Ovary (tissue), 9 donors: ENCODE results near the gene ODAD4. TPM values are rescaled to one million over a fixed set of nuclear protein-coding genes. Genes with fewer than 3 reads are reported as not detected.

ENCODE experiments used
- DNase-seq, 5 donors: peaks; one replicate each; pipeline ENCODE4 v3.0.0-alpha.2; 2019 to 2020
- H3K27ac ChIP-seq, 2 donors: fragments of 200-600 bp; one replicate each; pipeline versions ENCODE4 v1.5.1 to v1.8.0; 2019 to 2022
- H3K27me3 ChIP-seq: fragments of 200-600 bp; one replicate; pipeline ENCODE4 v1.8.0; 2022
- H3K36me3 ChIP-seq: fragments of 200-600 bp; sonication (generic); one replicate; pipeline ENCODE4 v1.5.1; 2019
- H3K4me1 ChIP-seq: one replicate; pipeline ENCODE4 v1.8.1; 2013; ENCODE audit warnings: mild to moderate bottlenecking, moderate library complexity; ENCODE audit not compliant: insufficient read depth
- H3K4me3 ChIP-seq: fragments of 200-600 bp; sonication (generic); one replicate; pipeline ENCODE4 v1.5.1; 2017
- H3K9me3 ChIP-seq, 2 donors: fragments of 200-600 bp in 1 of 2; sonication (generic) in 1 of 2; one replicate each; pipeline versions ENCODE4 v1.5.1 to v1.8.1; 2013 to 2019; ENCODE audit warnings: mild to moderate bottlenecking in 1 of 2, moderate library complexity in 1 of 2
- EP300 ChIP-seq: sonication (generic); formaldehyde crosslinking; IDR thresholded peaks from one replicate; pipeline ENCODE4 v1.6.1; 2017; ENCODE audit warnings: antibody characterized with exemption
- POLR2A ChIP-seq: fragments of 450-650 bp; IDR thresholded peaks from one replicate; pipeline ENCODE4 v1.6.1; 2017; ENCODE audit warnings: antibody characterized with exemption, mild to moderate bottlenecking, moderate library complexity
- WGBS, 3 donors: extraction: QIAGEN DNeasy Blood & Tissue Kit in 1 of 3; methylation state at CpG; one replicate each; pipeline versions ENCODE4 v1.1.5 to v1.1.7; 2013 to 2017; 5-methylcytosine and 5-hydroxymethylcytosine counted together
- intact Hi-C, 4 donors: fragments of 100-400 bp; cut with DNase I; formaldehyde crosslinking; loops; one replicate each; pipeline versions ENCODE4 v1.11.0 to v1.15.1; 2022 to 2023
- polyA plus RNA-seq, 2 donors: library from polyadenylated mRNA; stranded (reverse); fragments of 200-250 nt in 1 of 2; fragments of 350-450 nt in 1 of 2; fragmentation: Illumina TruSeq in 1 of 2; extraction: RNeasy Lipid Tissue Mini Kit (QIAGEN cat#74804) in 1 of 2; gene quantifications; one replicate each; pipeline ENCODE4 v1.2.3, GENCODE V29; 2013 to 2014
- total RNA-seq, 7 donors: library from RNA; depleted of rRNA in 2 of 7; stranded (reverse); fragments of >200 nt in 2 of 7; fragmentation: NEBNext Ultra II Directional in 3 of 7; extraction: Animal tissue kit (Norgen Biotek cat#: 25700) in 3 of 7; gene quantifications; one replicate each; pipeline versions ENCODE4 v1.1.0 to v1.2.4, GENCODE V29; 2016 to 2023
- TF ChIP-seq, protein P1 (sequence below), 3 donors: fragments of 450-650 bp in 2 of 3; fragments of 200-600 bp in 1 of 3; IDR thresholded peaks; one replicate each; pipeline versions ENCODE4 v1.5.1 to v1.8.0; 2016 to 2022; ENCODE audit warnings: antibody characterized with exemption in 3 of 3, mild to moderate bottlenecking in 1 of 3
- donor health status: DM: no; HTN: no; CAD: no; lungs with moderate emphysema.
- donor health status: DM: no; HTN: no; CAD: no.
- donor health status: Bipolar disorder and iron deficiency.
- donor health status: DM: yes; HTN: yes; CAD: no.
- donor health status: DM: no; HTN: no; CAD: no.
- donor health status: DM: yes; HTN: yes; CAD: no.

ODAD4 gene
- total and polyA plus RNA-seq, 9 donors = 1.1 to 11.0 (median 2.1) TPM

DNA sequence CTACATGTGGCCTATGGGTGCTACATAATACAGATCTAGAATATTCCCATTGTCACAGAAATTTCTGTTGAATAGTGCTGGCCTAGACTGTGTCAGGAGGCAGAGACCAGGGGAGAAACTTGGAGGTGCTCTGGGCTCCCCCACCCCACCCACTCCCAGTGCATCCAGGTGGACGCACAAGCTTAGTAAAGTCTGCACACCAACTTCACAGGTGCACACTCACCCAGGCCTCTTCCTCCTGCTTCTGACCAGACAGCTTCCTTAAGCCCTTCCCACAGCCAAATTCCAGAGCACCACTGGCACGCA is 28.6 kb downstream of the ODAD4 start:
- no peaks in the 10 kb centered on the region for H3K27me3 ChIP-seq
- H3K9me3 ChIP-seq = no peaks in the 10 kb centered on the region
- DNase-seq = no peak
- H3K4me3 ChIP-seq = no peak overlapping the region
- no peak overlapping the region for H3K27ac ChIP-seq
- H3K4me1 ChIP-seq = peaks cover 2% of the 10 kb centered on the region
- intact Hi-C loops = no loop called here
- no peak for TF ChIP-seq POLR2A
- no peak for TF ChIP-seq EP300
- TF ChIP-seq, protein P1, sequence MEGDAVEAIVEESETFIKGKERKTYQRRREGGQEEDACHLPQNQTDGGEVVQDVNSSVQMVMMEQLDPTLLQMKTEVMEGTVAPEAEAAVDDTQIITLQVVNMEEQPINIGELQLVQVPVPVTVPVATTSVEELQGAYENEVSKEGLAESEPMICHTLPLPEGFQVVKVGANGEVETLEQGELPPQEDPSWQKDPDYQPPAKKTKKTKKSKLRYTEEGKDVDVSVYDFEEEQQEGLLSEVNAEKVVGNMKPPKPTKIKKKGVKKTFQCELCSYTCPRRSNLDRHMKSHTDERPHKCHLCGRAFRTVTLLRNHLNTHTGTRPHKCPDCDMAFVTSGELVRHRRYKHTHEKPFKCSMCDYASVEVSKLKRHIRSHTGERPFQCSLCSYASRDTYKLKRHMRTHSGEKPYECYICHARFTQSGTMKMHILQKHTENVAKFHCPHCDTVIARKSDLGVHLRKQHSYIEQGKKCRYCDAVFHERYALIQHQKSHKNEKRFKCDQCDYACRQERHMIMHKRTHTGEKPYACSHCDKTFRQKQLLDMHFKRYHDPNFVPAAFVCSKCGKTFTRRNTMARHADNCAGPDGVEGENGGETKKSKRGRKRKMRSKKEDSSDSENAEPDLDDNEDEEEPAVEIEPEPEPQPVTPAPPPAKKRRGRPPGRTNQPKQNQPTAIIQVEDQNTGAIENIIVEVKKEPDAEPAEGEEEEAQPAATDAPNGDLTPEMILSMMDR (IDR thresholded peaks at IDR 0.05) = no peak
- WGBS, 3 donors = 41 to 52% (median 43%) methylated on average over 2 of the region's 2 CpGs
- no peaks in the 10 kb centered on the region for H3K36me3 ChIP-seq

DNA sequence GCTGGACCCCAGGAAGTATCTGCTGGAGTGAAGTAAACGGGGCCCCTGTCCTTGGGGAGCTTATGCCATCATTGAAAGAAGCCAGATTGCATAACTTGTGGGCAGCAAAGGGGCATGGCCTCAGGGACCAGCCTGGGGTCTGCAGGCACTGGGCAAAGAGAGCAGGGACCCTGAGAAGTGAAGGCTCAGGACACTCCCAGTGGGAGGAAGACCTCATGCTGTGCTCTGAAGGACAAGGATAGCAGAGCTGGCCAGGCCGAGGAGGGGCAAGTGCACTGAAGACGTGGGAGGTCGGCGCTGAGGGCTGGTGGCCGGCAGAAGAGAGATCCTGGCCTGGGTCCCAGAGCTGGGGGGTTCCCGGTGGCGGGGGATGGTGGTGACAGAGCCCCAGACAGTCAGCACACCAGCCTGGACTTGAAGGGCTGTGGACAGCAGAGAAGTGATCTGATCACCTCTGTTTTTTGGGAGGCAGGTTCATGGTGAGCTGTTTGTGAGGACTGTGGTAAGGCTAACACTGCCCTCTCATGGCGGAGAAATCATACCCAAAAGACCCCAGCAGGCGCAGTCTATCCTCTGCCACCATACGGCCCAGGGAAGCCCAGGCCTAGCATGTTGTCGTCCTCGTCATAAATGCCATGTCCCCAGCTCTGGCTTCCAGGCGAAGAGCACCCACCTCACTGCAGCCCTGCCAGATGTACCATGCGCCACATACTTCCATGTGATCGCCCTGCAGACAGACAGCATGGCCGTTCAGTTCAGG is 29.1 kb downstream of the ODAD4 start:
- Histone ChIP-seq H3K36me3 (no peaks in the 10 kb centered on the region), H3K4me1 (peaks cover 2% of the 10 kb centered on the region), H3K9me3 (no peaks in the 10 kb centered on the region), H3K27ac (no peak overlapping the region), H3K4me3 (no peak overlapping the region), H3K27me3 (no peaks in the 10 kb centered on the region)
- intact Hi-C loops = loop anchor here in 3 of 4 donors (5.0 to 10.0 kb wide), 2 partner anchors 155 to 158 kb away; partner anchors contain the start of gene DHX58 (in 1 of the 3)
- 33 to 40% (median 36%) methylated on average over 17 of the region's 17 CpGs for WGBS, 3 donors
- TF ChIP-seq, protein P1 (IDR thresholded peaks at IDR 0.05) = peak in 1 of 3 donors; percentile 20
- no peak for TF ChIP-seq EP300
- peak in 2 of 5 donors; percentile 39 to 49 for DNase-seq

DNA sequence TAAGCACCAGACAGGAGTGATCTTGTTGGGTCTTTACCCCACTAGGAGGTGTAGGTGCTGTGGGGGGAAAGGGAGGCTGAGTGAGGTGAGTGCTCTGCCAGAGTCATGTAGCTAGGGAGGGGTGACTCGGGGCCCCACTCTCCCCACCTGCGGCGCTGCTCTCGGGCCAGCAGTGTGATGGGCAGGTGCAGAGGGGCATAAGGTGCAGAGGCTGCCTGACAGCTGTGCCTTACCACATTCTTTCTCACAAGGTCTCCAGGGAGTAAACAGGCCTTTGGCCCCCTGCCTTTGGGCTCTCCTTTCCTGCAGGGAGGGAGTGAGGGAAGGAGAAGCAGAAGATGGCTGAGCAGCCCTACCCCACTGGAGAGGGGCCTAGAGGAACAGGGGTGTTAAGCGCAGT is 31.7 kb downstream of the ODAD4 start:
- Histone ChIP-seq H3K27me3 (no peaks in the 10 kb centered on the region), H3K9me3 (no peaks in the 10 kb centered on the region), H3K4me3 (no peak overlapping the region), H3K4me1 (peaks cover 6% of the 10 kb centered on the region), H3K36me3 (no peaks in the 10 kb centered on the region), H3K27ac (no peak overlapping the region)
- no peak for DNase-seq
- TF ChIP-seq, protein P1 (IDR thresholded peaks at IDR 0.05) = no peak
- TF ChIP-seq EP300 = no peak
- no peak for TF ChIP-seq POLR2A
- intact Hi-C loops = loop anchor here (2.0 to 10.0 kb wide), 3 partner anchors 153 to 155 kb away; partner anchors contain the start of gene DHX58 (in 1 of the 4)
- WGBS, 3 donors = 57 to 75% (median 69%) methylated on average over 5 of the region's 5 CpGs

DNA sequence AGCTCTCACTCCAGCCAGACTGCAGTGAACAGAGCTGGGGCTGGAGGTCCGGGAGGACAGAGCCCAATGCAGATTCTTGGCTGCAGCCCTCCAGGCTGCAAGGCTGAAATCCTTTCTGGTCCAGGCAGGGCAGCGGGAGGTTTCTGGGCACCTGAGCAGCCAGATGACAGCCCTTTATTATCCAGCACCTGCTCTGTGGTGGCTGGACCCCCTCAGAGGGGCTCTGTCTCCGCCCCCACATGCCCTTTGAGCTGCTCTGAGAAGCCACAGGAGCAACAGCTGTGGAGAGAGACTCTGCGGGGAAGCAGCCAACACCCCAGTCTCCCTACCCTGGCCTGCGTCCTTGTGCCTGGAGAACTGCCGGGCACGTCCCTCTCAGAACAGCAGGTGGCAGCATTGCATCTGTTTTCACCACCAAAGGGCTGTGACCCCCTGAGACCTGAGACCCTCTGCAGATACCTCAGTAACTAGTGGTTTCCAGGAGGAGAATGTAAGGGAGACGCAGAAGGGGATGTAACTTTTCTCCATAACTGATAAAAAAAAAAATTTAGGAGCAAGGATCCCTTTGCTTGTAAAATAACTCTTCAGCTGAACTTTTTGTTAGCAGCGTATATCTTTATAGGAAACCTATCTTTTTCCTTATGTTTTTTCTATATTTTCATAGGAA is 32.5 kb downstream of the ODAD4 start:
- Histone ChIP-seq H3K4me3 (no peak overlapping the region), H3K27ac (no peak overlapping the region), H3K4me1 (peaks cover 9% of the 10 kb centered on the region), H3K9me3 (no peaks in the 10 kb centered on the region), H3K27me3 (no peaks in the 10 kb centered on the region), H3K36me3 (no peaks in the 10 kb centered on the region)
- 16 to 22% (median 19%) methylated on average over 9 of the region's 9 CpGs for WGBS, 3 donors
- intact Hi-C loops = loop anchor here (2.0 to 10.0 kb wide), 3 partner anchors 152 to 154 kb away; partner anchors contain the start of gene DHX58 (in 1 of the 4)
- peak; percentile 75 to 88 (median 84) for DNase-seq
- TF ChIP-seq EP300 = no peak
- TF ChIP-seq POLR2A = no peak
- TF ChIP-seq, protein P1 (IDR thresholded peaks at IDR 0.05) = peak; percentile 56 to 87 (median 77)
